Stomach (tissue), 19 donors: ENCODE data around the gene CCN2. TPM values are rescaled to one million over a fixed set of nuclear protein-coding genes. Genes with fewer than 3 reads are reported as not detected.

Source experiments
- DNase-seq, 2 donors: peaks; one replicate each; pipeline versions ENCODE4 v3.0.0 to v3.0.0-alpha.2; 2013 to 2019
- H3K27ac ChIP-seq, 5 donors: fragments of 200-600 bp in 4 of 5; sonication (generic) in 4 of 5; one replicate each; pipeline ENCODE4 v1.5.1; 2013 to 2019; ENCODE audit warnings: mild to moderate bottlenecking in 1 of 5, moderate library complexity in 1 of 5
- H3K27me3 ChIP-seq, 3 donors: fragments of 200-600 bp; sonication (generic); one replicate each; pipeline ENCODE4 v1.5.1; 2017 to 2019; ENCODE audit warnings: mixed run types in 1 of 3
- H3K36me3 ChIP-seq, 4 donors: fragments of 200-600 bp; sonication (generic); 1 replicate in 3 of 4; 2 replicates in 1 of 4; pipeline ENCODE4 v1.5.1; 2016 to 2019
- H3K4me1 ChIP-seq, 4 donors: fragments of 200-600 bp; sonication (generic); one replicate each; pipeline ENCODE4 v1.5.1; 2016 to 2019
- H3K4me3 ChIP-seq, 4 donors: fragments of 200-600 bp; sonication (generic) in 3 of 4; one replicate each; pipeline ENCODE4 v1.5.1; 2016 to 2019; ENCODE audit warnings: mild to moderate bottlenecking in 1 of 4
- H3K9me3 ChIP-seq, 4 donors: fragments of 200-600 bp; sonication (generic); one replicate each; pipeline ENCODE4 v1.5.1; 2016 to 2019
- CTCF ChIP-seq, 7 experiments: fragments of 450-650 bp in 4 of 7; fragments of 200-600 bp in 3 of 7; sonication (generic) in 3 of 7; IDR thresholded peaks; one replicate each; pipeline ENCODE4 v1.5.1; 2016 to 2019; ENCODE audit warnings: antibody characterized with exemption in 7 of 7, control low read depth in 2 of 7, mild to moderate bottlenecking in 1 of 7
- EP300 ChIP-seq: sonication (generic); formaldehyde crosslinking; IDR thresholded peaks from one replicate; pipeline ENCODE4 v1.6.1; 2017; ENCODE audit warnings: antibody characterized with exemption
- POLR2A ChIP-seq, 4 donors: fragments of 450-650 bp; IDR thresholded peaks; one replicate each; pipeline ENCODE4 v1.6.1; 2016; ENCODE audit warnings: antibody characterized with exemption in 4 of 4, control low read depth in 2 of 4, mild to moderate bottlenecking in 1 of 4, moderate library complexity in 1 of 4
- POLR2AphosphoS5 ChIP-seq, 3 donors: sonication (generic); formaldehyde crosslinking; IDR thresholded peaks; one replicate each; pipeline ENCODE4 v1.6.1; 2016; ENCODE audit warnings: antibody characterized with exemption in 3 of 3
- WGBS, 5 donors: extraction: QIAGEN DNeasy Blood & Tissue Kit in 3 of 5; methylation state at CpG; one replicate each; pipeline versions ENCODE4 v1.1.5 to v1.1.7; 2013 to 2018; 5-methylcytosine and 5-hydroxymethylcytosine counted together
- intact Hi-C: fragments of 100-400 bp; cut with DNase I; formaldehyde crosslinking; loops from one replicate; pipeline ENCODE4 v1.15.1; 2023; ENCODE audit warnings: low total_unique reads
- long read RNA-seq, 10 donors: transcript quantifications; one replicate each; lab custom pipeline, GENCODE V29; 2026
- polyA plus RNA-seq, 3 donors: library from polyadenylated mRNA; stranded (reverse); fragments of 200-250 nt; gene quantifications; one replicate each; pipeline ENCODE4 v1.2.3, GENCODE V29; 2013
- total RNA-seq, 5 donors: library from RNA; depleted of rRNA; stranded (reverse); fragments of >200 nt; gene quantifications; one replicate each; pipeline versions ENCODE4 v1.1.0 to v1.2.3, GENCODE V29; 2014 to 2016
- donor health status: healthy with polysubstance abuse.
- donor health status: Bipolar disorder and iron deficiency.
- donor health status: healthy.

Gene CCN2
- total RNA-seq (100 to 1,000 TPM in 3 of 5 donors, 10 to 100 TPM in 2; 89.3 to 317 (median 130) TPM), polyA plus RNA-seq (10 to 100 TPM; 38.5 to 45.4 (median 40.3) TPM)
- long read RNA-seq, donor 1, transcript CTGF-201 (5 exons, 2,339 nt), result major isoform, 10 of 15 reads
- long read RNA-seq, donor 1, partial matches to known transcripts, result 5 of 15 reads
- long read RNA-seq, donor 1, other reads (novel, unspliced or antisense), result 0 of 15 reads
- long read RNA-seq, donor 2, transcript CTGF-201 (5 exons, 2,339 nt), result major isoform, 5 of 5 reads
- long read RNA-seq, donor 2, partial matches to known transcripts, result 0 of 5 reads
- long read RNA-seq, donor 2, other reads (novel, unspliced or antisense), result 0 of 5 reads
- long read RNA-seq, donor 3, transcript CTGF-201 (5 exons, 2,339 nt), result major isoform, 14 of 14 reads
- long read RNA-seq, donor 3, partial matches to known transcripts, result 0 of 14 reads
- long read RNA-seq, donor 3, other reads (novel, unspliced or antisense), result 0 of 14 reads
- long read RNA-seq, donor 4, partial matches to known transcripts, result 0 of 1 reads
- long read RNA-seq, donor 4, other reads (novel, unspliced or antisense), result 0 of 1 reads
- long read RNA-seq, donor 5, transcript CTGF-201 (5 exons, 2,339 nt), result major isoform, 38 of 44 reads
- long read RNA-seq, donor 5, partial matches to known transcripts, result 6 of 44 reads
- long read RNA-seq, donor 5, other reads (novel, unspliced or antisense), result 0 of 44 reads
- long read RNA-seq, donor 6, transcript CTGF-201 (5 exons, 2,339 nt), result major isoform, 19 of 84 reads
- long read RNA-seq, donor 6, partial matches to known transcripts, result 65 of 84 reads
- long read RNA-seq, donor 6, other reads (novel, unspliced or antisense), result 0 of 84 reads
- long read RNA-seq, donor 7, transcript CTGF-201 (5 exons, 2,339 nt), result major isoform, 32 of 32 reads
- long read RNA-seq, donor 7, partial matches to known transcripts, result 0 of 32 reads
- long read RNA-seq, donor 7, other reads (novel, unspliced or antisense), result 0 of 32 reads
- long read RNA-seq, donor 8, transcript CTGF-201 (5 exons, 2,339 nt), result major isoform, 25 of 79 reads
- long read RNA-seq, donor 8, partial matches to known transcripts, result 54 of 79 reads
- long read RNA-seq, donor 8, other reads (novel, unspliced or antisense), result 0 of 79 reads
- long read RNA-seq, donor 9, transcript CTGF-201 (5 exons, 2,339 nt), result major isoform, 20 of 38 reads
- long read RNA-seq, donor 9, partial matches to known transcripts, result 18 of 38 reads
- long read RNA-seq, donor 9, other reads (novel, unspliced or antisense), result 0 of 38 reads
- long read RNA-seq, donor 10, partial matches to known transcripts, result 24 of 28 reads
- long read RNA-seq, donor 10, other reads (novel, unspliced or antisense), result 0 of 28 reads

GRCh38 chr6:131950767-131951575 is at the start of gene CCN2:
Gene CCN2, minus strand, starts transcription at chr6:131951372. Its CDS starts 200 bp downstream, at chr6:131951172.
- Histone ChIP-seq H3K27me3 (peaks cover 0 to 7% (median 0%) of the 10 kb centered on the region in 3 donors), H3K4me3 (peak within 1 kb of the TSS; percentile 72 to 87 (median 80)), H3K36me3 (peaks cover 0 to 9% (median 3%) of the 10 kb centered on the region in 4 donors), H3K27ac (peak within 1 kb of the TSS; percentile 90 to 97 (median 94)), H3K9me3 (no peaks in the 10 kb centered on the region), H3K4me1 (peaks cover 22 to 45% (median 36%) of the 10 kb centered on the region in 4 donors)
- WGBS, 5 donors, result 0 to 3% (median 1%) methylated on average over 10 to 95 of the region's 97 CpGs
- intact Hi-C loops, result no loop called here
- TF ChIP-seq POLR2AphosphoS5 (IDR thresholded peaks at IDR 0.05) (peak; percentile 51 to 97 (median 97)), CTCF (IDR thresholded peaks at IDR 0.05) (no peak), EP300 (no peak), POLR2A (IDR thresholded peaks at IDR 0.05) (peak in 2 of 4 donors; percentile 11 to 24)
- DNase-seq, result peak; percentile 77 to 94

GRCh38 chr6:132000296-132000695 is 49.1 kb upstream of the CCN2 start:
- Histone ChIP-seq H3K27ac (no peak overlapping the region), H3K9me3 (peaks cover 0 to 13% (median 6%) of the 10 kb centered on the region in 4 donors), H3K4me1 (peaks cover 0 to 1% (median under 1%) of the 10 kb centered on the region in 4 donors), H3K27me3 (no peaks in the 10 kb centered on the region), H3K4me3 (no peak overlapping the region), H3K36me3 (no peaks in the 10 kb centered on the region)
- intact Hi-C loops, result no loop called here
- no peak for TF ChIP-seq POLR2AphosphoS5 (IDR thresholded peaks at IDR 0.05)
- TF ChIP-seq CTCF (IDR thresholded peaks at IDR 0.05), result no peak
- TF ChIP-seq EP300, result no peak
- TF ChIP-seq POLR2A (IDR thresholded peaks at IDR 0.05), result no peak
- DNase-seq, result no peak
- 79 to 93% (median 88%) methylated on average over 2 of the region's 2 CpGs for WGBS, 5 donors

- Histone ChIP-seq H3K27me3 (no peaks in the 10 kb centered on the region), H3K4me3 (no peak overlapping the region), H3K4me1 (no peaks in the 10 kb centered on the region), H3K9me3 (peaks cover 0 to 13% (median 6%) of the 10 kb centered on the region in 4 donors), H3K27ac (peak overlapping the region in 3 of 5 donors; percentile 1 to 77 (median 72)), H3K36me3 (no peaks in the 10 kb centered on the region)
- no peak for TF ChIP-seq EP300
- TF ChIP-seq POLR2AphosphoS5 (IDR thresholded peaks at IDR 0.05), result no peak
- no peak for TF ChIP-seq POLR2A (IDR thresholded peaks at IDR 0.05)
- TF ChIP-seq CTCF (IDR thresholded peaks at IDR 0.05), result no peak
- intact Hi-C loops, result no loop called here
- DNase-seq, result no peak
- 63 to 88% (median 75%) methylated on average over 4 of the region's 4 CpGs for WGBS, 5 donors
These were observed 48.5 kb upstream of the CCN2 start for GRCh38 chr6:131999545-132000146.
